MM.1S (cell line): ENCODE measurements around the gene GDF11.
A peak's percentile ranks its signal among the peaks of the same experiment; 100 is the strongest.

ENCODE experiments used
- DNase-seq: peaks from one replicate; pipeline ENCODE4 v3.0.0-alpha.2; 2015
- H2AFZ ChIP-seq: fragments of 300-600 bp; sonication (generic); 2 replicates; pipeline ENCODE4 v1.6.0; 2016; ENCODE audit warnings: antibody characterized with exemption, low read length
- H3F3A ChIP-seq: fragments of 300-600 bp; sonication (generic); 2 replicates; pipeline ENCODE4 v1.6.1; 2016; ENCODE audit warnings: mild to moderate bottlenecking, antibody characterized with exemption, low read length, moderate library complexity, mixed read lengths; ENCODE audit not compliant: insufficient read depth
- H3K27ac ChIP-seq: fragments of 300-600 bp; sonication (generic); 2 replicates; pipeline ENCODE4 v1.5.1; 2016; ENCODE audit warnings: mild to moderate bottlenecking, low read length
- H3K27me3 ChIP-seq: fragments of 300-600 bp; sonication (generic); replicated peaks from 2 replicates; pipeline ENCODE4 v1.6.0; 2016; ENCODE audit warnings: low read length; ENCODE audit not compliant: insufficient read depth
- H3K36me3 ChIP-seq: fragments of 300-600 bp; sonication (generic); replicated peaks from 2 replicates; pipeline ENCODE4 v1.6.1; 2016; ENCODE audit warnings: mild to moderate bottlenecking, low read length, mixed read lengths; ENCODE audit not compliant: insufficient read depth
- H3K4me1 ChIP-seq: fragments of 300-600 bp; sonication (generic); 2 replicates; pipeline ENCODE4 v1.6.1; 2016; ENCODE audit warnings: low read length, mixed read lengths
- H3K4me2 ChIP-seq: fragments of 300-600 bp; sonication (generic); 2 replicates; pipeline ENCODE4 v1.6.0; 2016; ENCODE audit warnings: low read depth, low read length
- H3K4me3 ChIP-seq: fragments of 300-600 bp; sonication (generic); 2 replicates; pipeline ENCODE4 v1.5.1; 2016; ENCODE audit warnings: low read length, mixed read lengths
- H3K79me2 ChIP-seq: fragments of 300-600 bp; sonication (generic); 2 replicates; pipeline ENCODE4 v1.6.1; 2016; ENCODE audit warnings: mixed run types, low read length, mixed read lengths
- H3K9ac ChIP-seq: fragments of 300-600 bp; sonication (generic); 2 replicates; pipeline ENCODE4 v1.6.1; 2016; ENCODE audit warnings: low read length, mixed read lengths
- H3K9me2 ChIP-seq: fragments of 300-600 bp; sonication (generic); replicated peaks from 2 replicates; pipeline ENCODE4 v1.6.1; 2016; ENCODE audit warnings: mild to moderate bottlenecking, low read length, mixed read lengths; ENCODE audit not compliant: insufficient read depth
- H3K9me3 ChIP-seq: fragments of 300-600 bp; sonication (generic); replicated peaks from 2 replicates; pipeline ENCODE4 v1.6.1; 2016; ENCODE audit warnings: mild to moderate bottlenecking, low read length, mixed read lengths; ENCODE audit not compliant: insufficient read depth
- H4K20me1 ChIP-seq: fragments of 300-600 bp; sonication (generic); 2 replicates; pipeline ENCODE4 v1.6.1; 2016; ENCODE audit warnings: mild to moderate bottlenecking, low read length, moderate library complexity, mixed read lengths; ENCODE audit not compliant: insufficient read depth
- CTCF ChIP-seq: fragments of 300-600 bp; sonication (generic); IDR thresholded peaks from 2 replicates; pipeline ENCODE4 v1.5.1; 2016; ENCODE audit warnings: antibody characterized with exemption, low read length, mixed read lengths
- EZH2 ChIP-seq: fragments of 300-600 bp; sonication (generic); optimal IDR thresholded peaks from 2 replicates; pipeline ENCODE3; 2017; ENCODE audit warnings: low read depth, mild to moderate bottlenecking, antibody characterized with exemption, low read length, mixed read lengths
- EZH2phosphoT487 ChIP-seq: fragments of 300-600 bp; sonication (generic); IDR thresholded peaks from 2 replicates; pipeline ENCODE4 v1.6.1; 2018; ENCODE audit warnings: antibody characterized with exemption, low read length

GDF11 gene

GRCh38 chr12:55715833-55716581 lies 26.9 kb upstream of the GDF11 start, which contains the start of gene BLOC1S1:
Gene BLOC1S1, plus strand, starts transcription at chr12:55716046. Its CDS starts 6 bp downstream, at chr12:55716052.
- Histone ChIP-seq H3K9me2 (no peaks in the 10 kb centered on the region), H3K4me3 (peak within 1 kb of the TSS; percentile 74), H3K27ac (peak within 1 kb of the TSS; percentile 72; the same call in 1 of the 2 replicates), H3K27me3 (peaks cover 20% of the 10 kb centered on the region; the same call in 1 of the 2 replicates), H4K20me1 (no peaks in the 10 kb centered on the region), H3K4me1 (peaks cover 16% of the 10 kb centered on the region), H3K36me3 (no peaks in the 10 kb centered on the region), H3K79me2 (peaks cover 21% of the 10 kb centered on the region), H3K9me3 (no peaks in the 10 kb centered on the region), H3K4me2 (peak within 1 kb of the TSS; percentile 76), H2AFZ (peak within 1 kb of the TSS; percentile 95), H3F3A (peaks cover 10% of the 10 kb centered on the region; the same call in 1 of the 2 replicates), H3K9ac (peak within 1 kb of the TSS; percentile 73)
- TF ChIP-seq EZH2 = no peak
- no peak for TF ChIP-seq EZH2phosphoT487
- TF ChIP-seq CTCF = no peak
- DNase-seq = peak; percentile 95

DNA sequence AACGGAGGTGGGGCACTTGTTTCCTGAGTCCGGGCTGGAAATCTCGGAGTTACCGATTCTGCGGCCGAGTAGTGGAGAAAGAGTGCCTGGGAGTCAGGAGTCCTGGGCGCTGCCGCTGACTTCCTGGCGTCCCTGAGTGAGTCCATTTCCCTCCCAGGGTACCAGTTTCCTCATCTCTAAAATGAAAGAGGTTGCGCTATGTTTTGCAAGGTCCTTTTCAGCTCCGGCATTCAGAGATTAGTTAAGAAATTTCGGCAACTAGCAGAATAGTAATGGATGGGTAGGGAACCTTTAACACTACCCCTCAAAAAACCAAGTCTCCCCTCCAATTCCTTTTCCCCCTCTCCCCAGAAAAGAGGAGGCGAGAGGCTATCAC lies 26.4 kb upstream of the GDF11 start:
- Histone ChIP-seq H3K27ac (peak overlapping the region; percentile 72; the same call in 1 of the 2 replicates), H3K4me3 (peak overlapping the region; percentile 74), H3K9me3 (no peaks in the 10 kb centered on the region), H3K27me3 (peaks cover 20% of the 10 kb centered on the region; the same call in 1 of the 2 replicates), H3K4me1 (peaks cover 16% of the 10 kb centered on the region), H3K4me2 (peak overlapping the region; percentile 76), H3K9me2 (no peaks in the 10 kb centered on the region), H3K36me3 (no peaks in the 10 kb centered on the region), H3K79me2 (peaks cover 21% of the 10 kb centered on the region), H3F3A (peaks cover 10% of the 10 kb centered on the region; the same call in 1 of the 2 replicates), H4K20me1 (no peaks in the 10 kb centered on the region), H2AFZ (peak overlapping the region; percentile 95), H3K9ac (peak overlapping the region; percentile 73)
- TF ChIP-seq EZH2phosphoT487 = no peak
- no peak for TF ChIP-seq CTCF
- no peak for TF ChIP-seq EZH2
- no peak for DNase-seq

DNA sequence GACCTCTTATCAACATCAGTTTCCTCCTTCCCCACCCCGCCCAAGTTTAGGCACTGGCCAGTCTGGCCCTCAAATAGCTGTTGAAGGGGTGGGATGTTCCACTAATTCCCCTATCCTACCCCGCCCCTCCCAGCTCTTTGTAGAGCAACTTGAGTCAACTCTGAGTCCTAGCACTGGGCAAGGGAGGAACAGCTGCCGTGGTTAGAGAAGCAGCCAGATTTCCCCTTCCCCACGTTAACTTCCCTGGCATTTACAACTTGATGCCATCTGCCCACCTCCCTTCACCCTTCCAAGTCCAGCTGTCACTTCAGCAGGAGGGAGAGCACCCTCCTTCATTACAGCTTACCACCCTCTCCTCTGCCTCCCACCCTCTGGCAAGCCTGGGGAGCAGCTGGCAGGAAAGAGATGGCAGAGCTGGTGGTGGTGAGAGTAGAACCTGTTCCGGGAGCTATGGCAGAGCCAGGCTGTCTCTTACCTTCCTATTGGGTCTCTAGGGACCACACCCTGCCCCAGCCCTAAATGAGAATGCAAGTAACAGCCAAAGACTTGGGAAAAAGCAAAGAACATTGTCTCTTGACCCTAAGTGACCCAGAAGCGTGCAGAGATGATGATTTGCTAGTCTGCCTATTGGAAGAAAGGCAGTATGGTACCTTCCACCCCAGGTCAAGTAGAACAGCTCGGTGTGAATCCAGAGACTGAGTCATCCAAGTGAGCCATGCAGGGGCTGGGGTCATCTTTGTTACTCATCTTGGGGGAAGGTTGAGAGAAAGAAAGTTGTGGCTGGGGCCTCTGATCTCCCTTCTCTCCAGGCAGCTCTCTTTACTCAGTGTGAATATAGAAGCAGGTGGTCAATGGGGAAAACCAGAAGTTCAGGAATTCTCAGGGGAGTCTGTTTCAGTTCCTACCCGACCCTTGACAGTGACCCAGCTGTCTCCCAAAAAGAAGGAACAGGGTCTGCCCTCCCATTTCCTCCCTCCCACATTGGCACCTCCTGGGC lies 25.6 kb upstream of the GDF11 start:
- no peak for DNase-seq
- H3K9me2 ChIP-seq = no peaks in the 10 kb centered on the region
- no peaks in the 10 kb centered on the region for H3K36me3 ChIP-seq
- peaks cover 13% of the 10 kb centered on the region; the same call in 1 of the 2 replicates for H3K27me3 ChIP-seq
- H3K4me3 ChIP-seq = peak overlapping the region; percentile 74
- H2AFZ ChIP-seq = peak overlapping the region; percentile 95
- peaks cover 16% of the 10 kb centered on the region for H3K4me1 ChIP-seq
- peaks cover 10% of the 10 kb centered on the region; the same call in 1 of the 2 replicates for H3F3A ChIP-seq
- no peaks in the 10 kb centered on the region for H4K20me1 ChIP-seq
- no peaks in the 10 kb centered on the region for H3K9me3 ChIP-seq
- peak overlapping the region; percentile 76 for H3K4me2 ChIP-seq
- peak overlapping the region; percentile 73; the same call in 1 of the 2 replicates for H3K9ac ChIP-seq
- no peak for TF ChIP-seq EZH2
- H3K79me2 ChIP-seq = peaks cover 21% of the 10 kb centered on the region
- H3K27ac ChIP-seq = no peak overlapping the region
